ENCODE measurements around the gene SLC11A2. TPM values are rescaled to one million over a fixed set of nuclear protein-coding genes. Genes with fewer than 3 reads are reported as not detected.
A peak's percentile ranks its signal among the peaks of the same experiment; 100 is the strongest.

Gene SLC11A2
- total RNA-seq, 2 donors from 2014 or later: 61.6 to 82.3 TPM

- Histone ChIP-seq H3K9me3 (no peaks in the 10 kb centered on the region), H3K36me3 (peaks cover 53% of the 10 kb centered on the region), H3K4me1 (ENCODE audit: control insufficient read depth in 1 of 2, low read depth in 2 of 2) (no peaks in the 10 kb centered on the region), H3K27me3 (replicated peaks; ENCODE audit: insufficient read depth) (no peaks in the 10 kb centered on the region), H3K27ac (no peak overlapping the region), H3K4me3 (no peak overlapping the region)
- no peak for ATAC-seq (ENCODE audit: insufficient number of reproducible peaks, low FRiP score, low read depth)
- DNase-seq (ENCODE audit: low spot score): no peak
- TF ChIP-seq CTCF (IDR thresholded peaks at IDR 0.05): no peak
Measured at GRCh38 chr12:51055060-51055459, 28.9 kb upstream of the SLC11A2 start.

GRCh38 chr12:51051787-51052186, 25.6 kb upstream of the SLC11A2 start:
- no peaks in the 10 kb centered on the region for H3K9me3 ChIP-seq
- DNase-seq (ENCODE audit: low spot score) (no peak), ATAC-seq (ENCODE audit: insufficient number of reproducible peaks, low FRiP score, low read depth) (no peak)
- H3K27me3 ChIP-seq (replicated peaks; ENCODE audit: insufficient read depth): no peaks in the 10 kb centered on the region
- no peak overlapping the region for H3K27ac ChIP-seq
- H3K36me3 ChIP-seq: peaks cover 23% of the 10 kb centered on the region
- H3K4me3 ChIP-seq: no peak overlapping the region
- H3K4me1 ChIP-seq (ENCODE audit: control insufficient read depth in 1 of 2, low read depth in 2 of 2): peaks cover 12 to 19% of the 10 kb centered on the region in 2 donors
- no peak for TF ChIP-seq CTCF (IDR thresholded peaks at IDR 0.05)

- Histone ChIP-seq H3K36me3 (peaks cover 13% of the 10 kb centered on the region), H3K27ac (no peak overlapping the region), H3K27me3 (replicated peaks; ENCODE audit: insufficient read depth) (no peaks in the 10 kb centered on the region), H3K9me3 (no peaks in the 10 kb centered on the region), H3K4me3 (no peak overlapping the region), H3K4me1 (ENCODE audit: control insufficient read depth in 1 of 2, low read depth in 2 of 2) (peaks cover 12 to 20% of the 10 kb centered on the region in 2 donors)
- no peak for DNase-seq (ENCODE audit: low spot score)
- no peak for ATAC-seq (ENCODE audit: insufficient number of reproducible peaks, low FRiP score, low read depth)
- no peak for TF ChIP-seq CTCF (IDR thresholded peaks at IDR 0.05)
Measured at GRCh38 chr12:51049525-51049924, 23.3 kb upstream of the SLC11A2 start.

- Histone ChIP-seq H3K4me1 (ENCODE audit: control insufficient read depth in 1 of 2, low read depth in 2 of 2) (peaks cover 12 to 20% of the 10 kb centered on the region in 2 donors), H3K4me3 (peak overlapping the region; percentile 77), H3K36me3 (peaks cover 10% of the 10 kb centered on the region), H3K9me3 (no peaks in the 10 kb centered on the region), H3K27ac (peak overlapping the region; percentile 81 to 90), H3K27me3 (replicated peaks; ENCODE audit: insufficient read depth) (no peaks in the 10 kb centered on the region)
- TF ChIP-seq CTCF (IDR thresholded peaks at IDR 0.05): no peak
- ATAC-seq (ENCODE audit: insufficient number of reproducible peaks, low FRiP score, low read depth) (no peak), DNase-seq (ENCODE audit: low spot score) (no peak)
Measured at GRCh38 chr12:51048661-51049251, 22.6 kb upstream of the SLC11A2 start.

GRCh38 chr12:51047655-51048540, 21.7 kb upstream of the SLC11A2 start, which contains the start of gene LETMD1:
TSS of gene LETMD1 (plus strand) at chr12:51048327. CDS start at chr12:51048357, 30 bp downstream.
- Histone ChIP-seq H3K36me3 (peaks cover 2% of the 10 kb centered on the region), H3K27ac (peak within 1 kb of the TSS; percentile 90), H3K4me3 (peak within 1 kb of the TSS; percentile 77), H3K9me3 (no peaks in the 10 kb centered on the region), H3K27me3 (replicated peaks; ENCODE audit: insufficient read depth) (no peaks in the 10 kb centered on the region), H3K4me1 (ENCODE audit: control insufficient read depth in 1 of 2, low read depth in 2 of 2) (peaks cover 12 to 20% of the 10 kb centered on the region in 2 donors)
- peak; percentile 82 for TF ChIP-seq CTCF (IDR thresholded peaks at IDR 0.05)
- peak; percentile 89 for DNase-seq (ENCODE audit: low spot score)
- ATAC-seq (ENCODE audit: insufficient number of reproducible peaks, low FRiP score, low read depth): peak; percentile 99

All from thoracic aorta (tissue), 2 donors.